Measurements from ENCODE around the gene CHN2.
"Not testable (repeated sequence)": the region's sequence is repeated elsewhere in the genome, so short reads cannot be mapped to it uniquely, and the experiment has no call there.

CHN2 gene

DNA sequence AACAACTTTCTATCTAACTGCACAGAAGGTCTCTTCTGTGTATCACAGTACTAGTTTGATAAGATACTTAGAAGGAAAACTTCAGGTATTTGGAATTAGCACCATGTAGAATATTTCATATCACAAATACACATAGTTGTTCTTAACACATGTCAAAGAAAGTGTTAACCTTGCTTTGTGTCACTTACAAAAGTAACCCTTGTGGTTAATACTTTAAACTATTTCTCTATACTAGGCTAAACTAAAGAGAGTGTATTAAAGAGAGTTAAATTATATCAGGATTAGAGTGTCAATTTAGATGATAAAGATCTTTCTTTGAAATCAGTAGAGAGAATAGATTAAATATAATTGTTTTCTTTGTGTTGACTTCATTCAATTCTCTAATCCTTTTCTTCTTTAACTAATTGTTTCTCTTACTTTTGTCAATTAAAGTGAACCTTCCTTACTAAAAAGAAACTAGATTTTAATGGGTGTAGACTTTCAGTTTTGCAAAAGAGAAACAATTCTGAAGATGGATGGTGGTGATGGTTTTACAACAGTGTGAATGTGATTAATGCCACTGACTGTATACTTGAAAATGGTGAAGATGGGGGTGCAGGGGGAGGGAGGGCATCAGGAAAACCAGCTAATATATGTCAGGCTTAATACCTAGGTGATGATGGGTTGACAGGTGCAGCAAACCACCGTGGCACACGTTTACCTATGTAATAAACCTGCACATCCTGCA lies 67.8 kb downstream of the CHN2 start:
- TF ChIP-seq, protein P1, sequence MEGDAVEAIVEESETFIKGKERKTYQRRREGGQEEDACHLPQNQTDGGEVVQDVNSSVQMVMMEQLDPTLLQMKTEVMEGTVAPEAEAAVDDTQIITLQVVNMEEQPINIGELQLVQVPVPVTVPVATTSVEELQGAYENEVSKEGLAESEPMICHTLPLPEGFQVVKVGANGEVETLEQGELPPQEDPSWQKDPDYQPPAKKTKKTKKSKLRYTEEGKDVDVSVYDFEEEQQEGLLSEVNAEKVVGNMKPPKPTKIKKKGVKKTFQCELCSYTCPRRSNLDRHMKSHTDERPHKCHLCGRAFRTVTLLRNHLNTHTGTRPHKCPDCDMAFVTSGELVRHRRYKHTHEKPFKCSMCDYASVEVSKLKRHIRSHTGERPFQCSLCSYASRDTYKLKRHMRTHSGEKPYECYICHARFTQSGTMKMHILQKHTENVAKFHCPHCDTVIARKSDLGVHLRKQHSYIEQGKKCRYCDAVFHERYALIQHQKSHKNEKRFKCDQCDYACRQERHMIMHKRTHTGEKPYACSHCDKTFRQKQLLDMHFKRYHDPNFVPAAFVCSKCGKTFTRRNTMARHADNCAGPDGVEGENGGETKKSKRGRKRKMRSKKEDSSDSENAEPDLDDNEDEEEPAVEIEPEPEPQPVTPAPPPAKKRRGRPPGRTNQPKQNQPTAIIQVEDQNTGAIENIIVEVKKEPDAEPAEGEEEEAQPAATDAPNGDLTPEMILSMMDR (IDR thresholded peaks at IDR 0.05; ENCODE audit: insufficient read depth, low read depth, low read length, missing control alignments) = no peak
- H3K4me3 ChIP-seq (ENCODE audit: low read depth, low read length) = no peak overlapping the region
- DNase-seq (ENCODE audit: low read depth) = no peak

DNA sequence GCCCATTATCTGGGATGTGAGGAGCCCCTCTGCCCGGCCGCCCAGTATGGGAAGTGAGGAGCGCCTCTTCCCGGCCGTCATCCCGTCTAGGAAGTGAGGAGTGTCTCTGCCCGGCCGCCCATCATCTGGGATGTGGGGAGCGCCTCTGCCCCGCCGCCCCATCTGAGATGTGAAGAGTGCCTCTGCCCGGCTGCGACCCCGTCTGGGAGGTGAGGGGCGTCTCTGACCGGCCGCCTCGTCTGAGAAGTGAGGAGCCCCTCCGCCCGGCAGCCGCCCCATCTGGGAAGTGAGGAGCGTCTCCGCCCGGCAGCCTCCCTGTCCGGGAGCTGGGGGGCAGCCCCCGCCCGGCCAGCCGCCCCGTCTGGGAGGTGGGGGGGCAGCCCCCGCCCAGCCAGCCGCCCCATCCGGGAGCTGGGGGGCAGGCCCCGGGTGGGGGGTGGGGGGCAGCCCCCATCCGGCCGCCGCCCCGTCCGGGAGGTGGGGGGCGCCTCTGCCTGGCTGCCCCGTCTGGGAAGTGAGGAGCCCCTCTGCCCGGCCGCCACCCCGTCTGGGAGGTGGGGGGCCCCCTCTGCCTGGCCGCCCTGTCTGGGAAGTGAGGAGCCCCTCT lies 69.1 kb downstream of the CHN2 start:
- not testable (repeated sequence) for H3K4me3 ChIP-seq (ENCODE audit: low read depth, low read length); DNase-seq (ENCODE audit: low read depth)

DNA sequence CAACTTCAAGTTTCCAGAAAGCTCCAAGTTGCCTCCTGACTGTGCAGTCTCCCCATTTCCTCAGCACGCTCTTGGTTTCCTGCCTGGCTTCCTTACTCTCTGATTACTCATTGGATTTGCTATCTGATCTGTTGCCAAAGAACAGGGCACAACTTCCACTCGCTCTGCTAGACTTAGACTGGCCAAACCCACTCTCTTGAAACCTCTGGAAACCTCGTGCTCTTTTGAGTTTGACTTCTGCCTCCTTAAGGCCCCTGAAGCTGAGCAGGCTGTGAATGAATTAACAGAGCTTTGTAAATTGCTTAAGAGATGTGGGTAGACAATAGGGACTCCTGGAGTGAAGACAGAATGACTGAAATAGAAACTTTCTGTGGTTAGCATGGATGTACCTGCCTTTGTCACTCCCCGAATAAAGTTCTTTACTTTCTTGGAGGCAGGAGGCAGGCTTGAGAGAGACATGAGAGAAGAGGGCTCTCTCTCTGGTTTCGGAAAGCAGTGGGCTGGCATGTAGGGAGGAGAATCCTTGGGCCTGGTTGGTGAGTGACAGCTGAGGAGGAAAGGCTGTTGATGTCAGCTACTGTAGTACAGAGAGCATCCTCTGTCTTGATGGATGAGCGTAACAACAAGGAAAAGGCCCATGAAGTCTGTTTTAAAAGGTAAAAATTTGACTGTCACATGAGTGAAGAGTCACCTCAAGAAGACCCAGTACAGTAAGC lies 70.8 kb downstream of the CHN2 start:
- no peak for DNase-seq (ENCODE audit: low read depth)
- no peak overlapping the region for H3K4me3 ChIP-seq (ENCODE audit: low read depth, low read length)
- TF ChIP-seq, protein P1 (IDR thresholded peaks at IDR 0.05; ENCODE audit: insufficient read depth, low read depth, low read length, missing control alignments) = no peak

DNA sequence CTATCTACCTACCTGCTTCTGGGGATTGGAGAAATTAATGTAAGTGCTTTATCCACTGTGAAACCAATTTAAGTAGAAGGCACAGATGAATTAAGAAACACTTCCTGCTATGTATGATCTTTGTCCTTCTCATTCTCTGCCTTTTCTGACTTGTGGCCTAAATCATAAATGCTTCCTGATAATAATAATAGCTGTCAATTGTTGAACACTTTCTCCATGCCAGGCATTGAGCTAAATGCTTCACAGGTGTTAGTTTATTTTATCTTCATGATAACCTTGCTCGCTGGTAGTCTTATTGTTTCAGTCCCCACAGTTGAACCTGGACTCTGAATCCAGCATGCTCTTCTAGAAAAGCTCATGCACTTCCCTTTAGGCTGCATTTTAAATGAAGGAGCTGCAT lies 75.4 kb downstream of the CHN2 start:
- TF ChIP-seq, protein P1 (IDR thresholded peaks at IDR 0.05; ENCODE audit: insufficient read depth, low read depth, low read length, missing control alignments) = no peak
- no peak overlapping the region for H3K4me3 ChIP-seq (ENCODE audit: low read depth, low read length)
- no peak for DNase-seq (ENCODE audit: low read depth)

DNA sequence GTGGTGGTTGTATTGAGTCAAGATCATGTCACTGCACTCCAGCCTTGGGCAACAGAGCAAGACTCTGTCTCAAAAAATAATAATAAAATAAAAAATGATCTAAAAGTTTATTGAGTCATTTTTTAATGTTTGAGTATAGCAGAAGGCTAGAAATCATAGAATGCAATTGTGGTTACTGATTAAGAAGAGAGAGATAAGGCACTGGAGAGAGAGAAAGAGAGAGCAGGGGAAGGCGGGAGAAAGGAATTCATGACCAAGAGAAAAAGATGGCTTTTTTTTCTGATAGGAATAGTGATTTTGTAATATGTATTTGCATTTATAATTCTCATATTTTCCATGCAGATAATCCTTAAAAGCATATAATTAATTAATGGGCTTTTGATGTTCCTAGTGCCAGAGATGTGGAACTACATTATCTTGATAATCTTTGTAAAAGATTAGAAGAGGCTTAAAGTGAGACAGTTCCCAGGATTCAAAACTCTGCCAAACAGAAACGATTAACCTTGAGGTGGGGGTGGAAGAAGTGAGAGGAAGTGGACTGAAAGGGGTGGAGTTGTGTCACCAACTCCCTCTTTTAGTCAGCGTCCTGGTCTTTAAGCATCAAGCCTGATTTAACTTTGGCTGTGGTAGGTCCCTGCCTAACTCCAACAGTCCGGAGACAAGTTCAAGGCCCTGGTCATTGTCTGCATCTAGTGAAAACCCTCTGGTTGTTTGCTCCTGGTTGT lies 76.2 kb downstream of the CHN2 start:
- no peak for DNase-seq (ENCODE audit: low read depth)
- H3K4me3 ChIP-seq (ENCODE audit: low read depth, low read length) = no peak overlapping the region
- TF ChIP-seq, protein P1 (IDR thresholded peaks at IDR 0.05; ENCODE audit: insufficient read depth, low read depth, low read length, missing control alignments) = no peak

DNA sequence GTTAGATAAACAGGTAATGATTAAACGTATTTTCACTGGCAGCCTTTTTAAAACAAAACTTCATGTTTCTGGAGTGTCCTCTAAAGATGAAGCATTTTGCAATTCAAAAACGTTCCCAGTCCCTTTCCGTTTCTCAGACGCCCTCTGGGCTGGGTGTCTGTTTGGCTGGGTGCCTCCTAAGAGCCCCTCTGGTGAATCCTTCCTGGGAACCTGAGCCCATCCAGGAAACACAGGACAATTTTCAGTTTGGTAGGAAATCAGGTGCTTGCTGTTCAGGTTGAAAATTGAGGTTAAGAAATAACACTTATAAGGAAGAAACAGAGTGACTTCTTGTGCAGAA lies 76.7 kb downstream of the CHN2 start:
- TF ChIP-seq, protein P1 (IDR thresholded peaks at IDR 0.05; ENCODE audit: insufficient read depth, low read depth, low read length, missing control alignments) = no peak
- no peak for DNase-seq (ENCODE audit: low read depth)
- no peak overlapping the region for H3K4me3 ChIP-seq (ENCODE audit: low read depth, low read length)

DNA sequence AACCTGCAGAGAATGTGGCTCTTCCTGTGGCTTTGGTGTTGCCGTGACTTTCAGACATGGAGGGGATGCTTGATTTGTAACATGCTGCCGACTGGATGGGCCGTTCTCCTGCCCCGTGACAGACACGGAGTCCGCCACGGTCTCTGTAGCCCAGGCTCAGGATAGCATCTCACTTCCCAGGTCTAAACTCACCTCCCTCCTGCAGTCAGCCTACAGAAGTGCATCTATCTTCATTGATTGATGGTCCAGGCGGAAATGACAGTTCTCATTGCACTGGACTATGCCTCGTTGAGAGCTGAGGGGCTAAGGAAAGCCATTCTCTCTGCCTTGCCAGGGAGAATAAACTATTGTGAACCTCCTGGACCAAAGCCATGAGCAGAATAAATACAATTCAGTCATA lies 77.5 kb downstream of the CHN2 start:
- no peak overlapping the region for H3K4me3 ChIP-seq (ENCODE audit: low read depth, low read length)
- DNase-seq (ENCODE audit: low read depth) = no peak
- TF ChIP-seq, protein P1 (IDR thresholded peaks at IDR 0.05; ENCODE audit: insufficient read depth, low read depth, low read length, missing control alignments) = no peak

Measured in GM12865 (cell line).